GM04503 (cell line): Measurements from ENCODE around the gene CLDN12.
A peak's percentile ranks its signal among the peaks of the same experiment; 100 is the strongest.
"Not testable (repeated sequence)": the region's sequence is repeated elsewhere in the genome, so short reads cannot be mapped to it uniquely, and the experiment has no call there.

Experiments used
- DNase-seq: peaks from one replicate; pipeline ENCODE4 v3.0.0-alpha.2; 2012; ENCODE audit warnings: low read depth

The CLDN12 gene

GRCh38 chr7:90433221-90433620 is 30.0 kb downstream of the CLDN12 start:
- no peak for DNase-seq

DNA sequence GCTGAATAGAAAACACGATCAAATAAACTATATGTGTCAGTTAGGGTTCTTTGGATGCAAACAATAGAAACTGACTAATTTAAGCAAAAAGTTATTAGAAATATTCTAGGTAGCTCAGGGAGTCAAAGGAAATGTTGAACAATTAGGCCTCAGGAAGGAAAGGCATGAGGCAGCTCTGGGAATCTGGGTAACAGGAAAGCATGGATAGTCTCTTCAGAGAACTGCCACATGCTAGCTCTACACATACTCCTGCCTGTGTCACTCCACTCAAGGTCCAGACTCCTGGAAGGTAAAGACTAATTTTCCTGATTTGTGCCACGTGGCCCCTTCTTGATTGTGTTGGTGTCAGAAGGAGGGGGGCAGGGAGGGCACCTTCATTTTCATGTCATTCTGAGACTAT is 42.4 kb downstream of the CLDN12 start:
- DNase-seq: no peak

DNA sequence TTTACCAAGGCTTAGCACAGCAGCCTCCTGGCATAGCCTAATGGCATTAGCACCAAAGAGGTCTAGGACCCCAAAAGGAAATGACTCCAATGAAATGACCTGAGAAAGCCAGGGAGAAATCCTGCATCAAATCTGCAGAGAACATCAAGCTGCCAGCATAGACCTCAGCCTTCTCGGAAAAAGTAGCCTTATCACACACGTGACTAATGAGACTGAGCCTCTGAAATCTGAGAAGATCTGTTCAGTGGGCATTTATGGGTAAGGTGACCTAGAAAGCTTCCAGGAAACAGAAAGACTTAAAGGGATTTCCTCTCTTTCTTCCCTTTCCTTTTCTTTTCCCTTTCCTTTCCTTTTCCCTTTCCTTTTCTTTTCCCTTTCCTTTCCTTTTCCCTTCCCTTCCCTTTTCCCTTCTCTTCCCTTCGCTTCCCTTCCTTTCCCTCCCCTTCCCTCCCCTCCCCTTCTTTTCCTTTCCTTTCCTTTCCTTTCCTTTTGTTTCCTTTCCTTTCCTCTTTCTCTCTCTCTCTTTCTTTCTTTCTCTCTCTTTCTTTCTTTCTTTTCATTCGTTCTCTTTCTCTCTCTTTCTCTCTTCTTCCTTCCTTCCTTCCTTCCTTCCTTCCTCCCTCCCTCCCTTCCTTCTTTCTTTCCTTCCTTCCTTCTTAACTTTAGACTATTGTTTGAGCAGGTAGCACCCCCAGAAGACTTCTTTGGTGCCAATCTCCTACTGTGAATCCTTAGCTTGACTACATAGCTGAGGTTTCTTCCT is 43.1 kb downstream of the CLDN12 start:
- DNase-seq: no peak

- no peak for DNase-seq
These were observed 50.1 kb downstream of the CLDN12 start for GRCh38 chr7:90453259-90453891.

DNA sequence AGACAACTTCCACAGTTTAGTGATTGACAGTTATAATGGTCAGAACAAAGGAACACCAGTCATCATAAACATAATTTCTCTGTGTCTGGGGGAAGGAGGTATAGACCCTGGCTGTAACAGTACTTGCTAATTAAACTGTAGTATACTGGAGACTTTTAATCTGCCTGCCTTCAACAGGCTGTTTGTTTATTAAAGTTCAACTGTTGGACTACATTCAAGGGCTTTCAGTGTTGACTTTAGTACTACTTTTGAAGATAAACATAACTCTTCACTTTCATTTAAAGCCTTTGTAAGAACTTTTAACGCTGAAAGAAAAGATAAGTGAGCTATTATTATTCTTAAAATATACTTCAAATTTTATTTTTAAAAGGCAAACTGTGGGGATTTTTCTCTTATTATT is 50.7 kb downstream of the CLDN12 start:
- no peak for DNase-seq

GRCh38 chr7:90455163-90456030 is 52.1 kb downstream of the CLDN12 start:
- peak; percentile 21 for DNase-seq

DNA sequence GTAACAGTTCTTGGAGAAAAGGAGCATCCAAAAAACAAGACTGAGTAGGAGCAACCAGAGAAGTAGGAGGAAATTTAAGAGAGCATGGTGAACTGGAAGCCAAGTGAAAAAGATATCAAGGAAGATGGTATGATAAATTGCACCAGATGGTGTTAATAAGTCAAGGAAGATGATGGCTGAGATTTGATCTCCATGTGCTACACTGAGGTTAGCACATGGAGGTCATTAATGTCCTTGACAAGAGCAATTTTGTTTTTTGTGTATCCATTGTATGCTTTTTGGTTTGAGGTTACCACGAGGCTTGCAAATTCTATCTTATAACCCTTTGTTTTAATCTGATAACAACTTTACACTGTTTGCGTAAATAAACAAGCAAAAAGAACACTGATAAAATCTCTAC is 54.8 kb downstream of the CLDN12 start:
- DNase-seq: no peak

DNA sequence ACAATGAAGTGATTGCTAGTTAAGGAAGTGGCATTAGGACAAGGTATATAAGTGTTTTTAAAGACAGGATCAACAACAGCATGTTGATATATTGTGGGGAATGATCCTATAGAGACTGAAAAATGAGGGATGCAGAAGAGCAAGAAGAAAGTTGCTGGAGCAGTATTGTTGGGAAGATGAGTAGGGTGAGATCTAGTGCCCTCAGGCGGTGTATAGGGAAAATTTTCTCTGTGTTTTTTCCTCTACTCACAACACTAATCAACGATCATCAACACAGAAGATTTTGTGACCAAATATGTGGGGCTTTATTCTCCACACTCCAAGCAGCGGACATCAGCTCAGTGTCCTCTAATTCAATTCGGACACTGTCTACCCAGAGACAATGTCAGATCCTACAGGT is 56.6 kb downstream of the CLDN12 start:
- no peak for DNase-seq

DNA sequence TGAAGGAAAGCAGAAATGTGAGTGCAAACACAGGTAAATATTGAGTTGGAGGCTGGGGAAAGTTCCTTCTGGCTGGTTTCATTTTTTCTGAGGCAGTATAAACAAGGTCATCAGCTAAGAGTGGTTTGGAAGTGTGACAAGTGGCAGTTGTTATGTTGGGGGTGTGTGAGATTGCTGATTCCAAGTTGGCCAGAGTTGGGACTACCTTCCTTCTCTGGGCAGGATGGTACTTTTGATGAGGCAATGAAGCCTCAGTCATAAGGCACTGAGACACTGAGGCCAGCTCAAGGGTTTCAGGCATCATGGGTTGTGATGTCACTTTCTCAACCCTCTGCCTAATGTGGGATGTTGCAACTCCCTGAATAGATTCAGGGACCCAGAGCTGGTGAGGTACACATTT is 58.0 kb downstream of the CLDN12 start:
- DNase-seq: no peak

DNA sequence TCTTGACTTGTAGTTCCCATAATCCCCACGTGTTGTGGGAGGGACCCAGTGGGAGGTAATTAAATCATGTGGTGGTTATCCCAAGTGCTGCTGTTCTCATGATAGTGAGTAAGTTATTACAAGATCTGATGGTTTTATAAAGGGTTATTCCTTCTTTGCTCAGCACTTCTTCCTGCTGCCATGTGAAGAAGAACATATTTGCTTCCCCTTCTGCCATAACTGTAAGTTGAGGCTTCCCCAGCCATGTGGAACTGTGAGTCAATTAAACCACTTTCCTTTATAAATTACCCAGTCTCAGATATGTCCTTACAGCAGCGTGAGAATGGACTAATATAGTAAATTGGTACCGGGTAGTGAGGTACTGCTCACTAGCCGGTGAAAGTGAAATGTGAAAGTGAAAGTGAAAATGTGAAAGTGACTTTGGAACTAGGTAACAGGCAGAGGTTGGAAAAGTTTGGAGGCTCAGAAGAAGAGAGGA is 59.9 kb downstream of the CLDN12 start:
- not testable (repeated sequence) for DNase-seq
